Uterus (tissue), 4 donors: ENCODE measurements around the gene GIPC2. TPM values are rescaled to one million over a fixed set of nuclear protein-coding genes. Genes with fewer than 3 reads are reported as not detected.

Experiments used
- DNase-seq, 2 donors: peaks; one replicate each; pipeline ENCODE4 v3.0.0-alpha.2; 2019 to 2020
- H3K27ac ChIP-seq, 2 donors: fragments of 200-600 bp; sonication (generic); 1 replicate in 1 of 2; 2 replicates in 1 of 2; pipeline ENCODE4 v1.5.1; 2016 to 2018
- H3K27me3 ChIP-seq, 2 donors: fragments of 200-600 bp; sonication (generic); one replicate each; pipeline ENCODE4 v1.5.1; 2018 to 2019; ENCODE audit warnings: control low read depth in 1 of 2
- H3K36me3 ChIP-seq, 2 donors: fragments of 200-600 bp; sonication (generic); one replicate each; pipeline ENCODE4 v1.5.1; 2019; ENCODE audit warnings: control low read depth in 1 of 2
- H3K4me1 ChIP-seq, 2 donors: fragments of 200-600 bp; sonication (generic); one replicate each; pipeline ENCODE4 v1.5.1; 2018 to 2019; ENCODE audit warnings: control low read depth in 1 of 2
- H3K4me3 ChIP-seq, 2 donors: fragments of 200-600 bp; sonication (generic); 1 replicate in 1 of 2; 2 replicates in 1 of 2; pipeline ENCODE4 v1.5.1; 2018 to 2019; ENCODE audit warnings: mild to moderate bottlenecking in 1 of 2
- H3K9me3 ChIP-seq, 2 donors: fragments of 200-600 bp; sonication (generic); one replicate each; pipeline ENCODE4 v1.5.1; 2019; ENCODE audit warnings: control low read depth in 1 of 2
- POLR2A ChIP-seq, 2 donors: fragments of 450-650 bp; IDR thresholded peaks; one replicate each; pipeline ENCODE4 v1.6.1; 2016; ENCODE audit warnings: antibody characterized with exemption in 2 of 2, mild to moderate bottlenecking in 1 of 2, moderate library complexity in 1 of 2
- intact Hi-C: fragments of 100-400 bp; cut with DNase I; formaldehyde crosslinking; loops from one replicate; pipeline ENCODE4 v1.15.1; 2023; ENCODE audit warnings: low total_unique reads
- total RNA-seq, 4 donors: library from RNA; depleted of rRNA in 3 of 4; stranded (reverse); fragments of >200 nt in 3 of 4; gene quantifications; one replicate each; pipeline versions ENCODE4 v1.1.0 to v1.2.4, GENCODE V29; 2014 to 2023
- TF ChIP-seq, protein P1 (sequence below), 4 experiments: fragments of 200-600 bp in 2 of 4; fragments of 450-650 bp in 2 of 4; sonication (generic) in 2 of 4; IDR thresholded peaks; one replicate each; pipeline ENCODE4 v1.5.1; 2016 to 2019; ENCODE audit warnings: antibody characterized with exemption in 4 of 4, mild to moderate bottlenecking in 2 of 4, moderate library complexity in 1 of 4
- donor health status: DM: yes; HTN: yes; CAD: no.

The GIPC2 gene
- total RNA-seq, 4 donors from 2014 or later, result 3.6 to 8.2 (median 5.8) TPM

GRCh38 chr1:78141531-78142231 is 95.9 kb downstream of the GIPC2 start:
- intact Hi-C loops, result no loop called here
- no peak for DNase-seq
- Histone ChIP-seq H3K27me3 (no peaks in the 10 kb centered on the region), H3K4me1 (no peaks in the 10 kb centered on the region), H3K27ac (no peak overlapping the region), H3K9me3 (no peaks in the 10 kb centered on the region), H3K36me3 (no peaks in the 10 kb centered on the region), H3K4me3 (no peak overlapping the region)
- no peak for TF ChIP-seq POLR2A (IDR thresholded peaks at IDR 0.05)
- TF ChIP-seq, protein P1, sequence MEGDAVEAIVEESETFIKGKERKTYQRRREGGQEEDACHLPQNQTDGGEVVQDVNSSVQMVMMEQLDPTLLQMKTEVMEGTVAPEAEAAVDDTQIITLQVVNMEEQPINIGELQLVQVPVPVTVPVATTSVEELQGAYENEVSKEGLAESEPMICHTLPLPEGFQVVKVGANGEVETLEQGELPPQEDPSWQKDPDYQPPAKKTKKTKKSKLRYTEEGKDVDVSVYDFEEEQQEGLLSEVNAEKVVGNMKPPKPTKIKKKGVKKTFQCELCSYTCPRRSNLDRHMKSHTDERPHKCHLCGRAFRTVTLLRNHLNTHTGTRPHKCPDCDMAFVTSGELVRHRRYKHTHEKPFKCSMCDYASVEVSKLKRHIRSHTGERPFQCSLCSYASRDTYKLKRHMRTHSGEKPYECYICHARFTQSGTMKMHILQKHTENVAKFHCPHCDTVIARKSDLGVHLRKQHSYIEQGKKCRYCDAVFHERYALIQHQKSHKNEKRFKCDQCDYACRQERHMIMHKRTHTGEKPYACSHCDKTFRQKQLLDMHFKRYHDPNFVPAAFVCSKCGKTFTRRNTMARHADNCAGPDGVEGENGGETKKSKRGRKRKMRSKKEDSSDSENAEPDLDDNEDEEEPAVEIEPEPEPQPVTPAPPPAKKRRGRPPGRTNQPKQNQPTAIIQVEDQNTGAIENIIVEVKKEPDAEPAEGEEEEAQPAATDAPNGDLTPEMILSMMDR (IDR thresholded peaks at IDR 0.05), result no peak

- Histone ChIP-seq H3K27me3 (no peaks in the 10 kb centered on the region), H3K36me3 (no peaks in the 10 kb centered on the region), H3K27ac (no peak overlapping the region), H3K4me3 (no peak overlapping the region), H3K4me1 (no peaks in the 10 kb centered on the region), H3K9me3 (no peaks in the 10 kb centered on the region)
- TF ChIP-seq POLR2A (IDR thresholded peaks at IDR 0.05), result no peak
- TF ChIP-seq, protein P1 (IDR thresholded peaks at IDR 0.05), result no peak
- intact Hi-C loops, result no loop called here
- DNase-seq, result no peak
These were observed 97.0 kb downstream of the GIPC2 start for GRCh38 chr1:78142736-78143135.

DNA sequence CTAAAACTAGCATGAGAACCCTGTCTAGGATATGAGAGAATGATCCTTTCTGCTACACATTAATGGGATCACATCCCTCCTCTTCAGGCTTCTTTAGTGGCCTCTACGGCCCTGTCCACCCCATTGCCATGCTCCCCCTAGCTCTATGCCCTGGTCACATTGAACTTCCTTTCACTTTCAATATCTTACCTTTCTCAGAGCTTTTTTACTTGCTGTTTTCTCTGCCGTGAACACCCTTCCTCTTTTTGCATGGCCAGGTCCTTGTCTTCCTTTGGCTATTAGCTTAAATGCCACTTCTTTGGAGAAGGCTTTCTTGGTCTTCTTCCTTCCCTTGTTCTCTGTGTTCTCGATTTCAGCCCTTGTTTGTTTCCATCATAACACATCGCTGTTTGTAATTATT is 97.4 kb downstream of the GIPC2 start:
- no peaks in the 10 kb centered on the region for H3K9me3 ChIP-seq
- no peaks in the 10 kb centered on the region for H3K4me1 ChIP-seq
- TF ChIP-seq, protein P1 (IDR thresholded peaks at IDR 0.05), result no peak
- TF ChIP-seq POLR2A (IDR thresholded peaks at IDR 0.05), result no peak
- no peak overlapping the region for H3K4me3 ChIP-seq
- no peaks in the 10 kb centered on the region for H3K36me3 ChIP-seq
- intact Hi-C loops, result no loop called here
- no peak for DNase-seq
- no peaks in the 10 kb centered on the region for H3K27me3 ChIP-seq
- H3K27ac ChIP-seq, result no peak overlapping the region

DNA sequence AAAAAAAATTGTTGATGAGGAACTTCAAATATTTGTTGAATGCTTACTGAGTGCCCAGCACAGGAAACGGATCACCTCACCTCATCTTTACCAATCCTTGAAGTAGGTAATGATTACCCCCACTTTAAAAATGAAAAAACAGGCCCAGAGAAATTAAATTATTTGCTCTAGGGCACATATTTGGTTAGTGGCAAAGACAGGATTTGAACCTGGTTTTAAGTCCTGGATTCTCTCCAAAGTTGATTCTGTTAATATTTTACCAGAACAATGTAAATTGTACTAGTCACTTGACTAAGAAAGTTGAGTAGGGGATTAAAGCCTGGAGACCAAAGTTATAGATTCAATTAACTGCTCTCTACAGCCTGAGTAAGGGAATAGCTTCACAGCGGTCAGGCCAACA is 97.9 kb downstream of the GIPC2 start:
- DNase-seq, result no peak
- Histone ChIP-seq H3K27me3 (no peaks in the 10 kb centered on the region), H3K4me1 (no peaks in the 10 kb centered on the region), H3K36me3 (no peaks in the 10 kb centered on the region), H3K27ac (no peak overlapping the region), H3K9me3 (no peaks in the 10 kb centered on the region), H3K4me3 (no peak overlapping the region)
- intact Hi-C loops, result no loop called here
- TF ChIP-seq, protein P1 (IDR thresholded peaks at IDR 0.05), result no peak
- TF ChIP-seq POLR2A (IDR thresholded peaks at IDR 0.05), result no peak

GRCh38 chr1:78145105-78145580 is 99.4 kb downstream of the GIPC2 start:
- intact Hi-C loops, result loop anchor here (5.0 kb wide), 1 partner anchor 462 kb away; no protein-coding TSS in a partner anchor
- no peak overlapping the region for H3K4me3 ChIP-seq
- no peaks in the 10 kb centered on the region for H3K27me3 ChIP-seq
- no peaks in the 10 kb centered on the region for H3K4me1 ChIP-seq
- DNase-seq, result peak; percentile 45 to 48
- TF ChIP-seq POLR2A (IDR thresholded peaks at IDR 0.05), result no peak
- TF ChIP-seq, protein P1 (IDR thresholded peaks at IDR 0.05), result peak; percentile 72 to 92 (median 82)
- no peaks in the 10 kb centered on the region for H3K36me3 ChIP-seq
- H3K27ac ChIP-seq, result no peak overlapping the region
- no peaks in the 10 kb centered on the region for H3K9me3 ChIP-seq
